H54 (cell line): ENCODE measurements around the gene TMEM255B.

Experiments
- DNase-seq: peaks from one replicate; pipeline ENCODE4 v3.0.0; 2011; ENCODE audit warnings: low spot score, mixed read lengths; ENCODE audit not compliant: insufficient read length
- FAIRE-seq: peaks from 3 replicates; lab custom pipeline; 2011; peaks lifted over from hg19 to GRCh38; lab: Jason Lieb, UNC
- POLR2A ChIP-seq: IDR thresholded peaks from 2 replicates; pipeline ENCODE4 v1.6.1; 2011; ENCODE audit warnings: low read depth, mild to moderate bottlenecking, low read length

TMEM255B gene

DNA sequence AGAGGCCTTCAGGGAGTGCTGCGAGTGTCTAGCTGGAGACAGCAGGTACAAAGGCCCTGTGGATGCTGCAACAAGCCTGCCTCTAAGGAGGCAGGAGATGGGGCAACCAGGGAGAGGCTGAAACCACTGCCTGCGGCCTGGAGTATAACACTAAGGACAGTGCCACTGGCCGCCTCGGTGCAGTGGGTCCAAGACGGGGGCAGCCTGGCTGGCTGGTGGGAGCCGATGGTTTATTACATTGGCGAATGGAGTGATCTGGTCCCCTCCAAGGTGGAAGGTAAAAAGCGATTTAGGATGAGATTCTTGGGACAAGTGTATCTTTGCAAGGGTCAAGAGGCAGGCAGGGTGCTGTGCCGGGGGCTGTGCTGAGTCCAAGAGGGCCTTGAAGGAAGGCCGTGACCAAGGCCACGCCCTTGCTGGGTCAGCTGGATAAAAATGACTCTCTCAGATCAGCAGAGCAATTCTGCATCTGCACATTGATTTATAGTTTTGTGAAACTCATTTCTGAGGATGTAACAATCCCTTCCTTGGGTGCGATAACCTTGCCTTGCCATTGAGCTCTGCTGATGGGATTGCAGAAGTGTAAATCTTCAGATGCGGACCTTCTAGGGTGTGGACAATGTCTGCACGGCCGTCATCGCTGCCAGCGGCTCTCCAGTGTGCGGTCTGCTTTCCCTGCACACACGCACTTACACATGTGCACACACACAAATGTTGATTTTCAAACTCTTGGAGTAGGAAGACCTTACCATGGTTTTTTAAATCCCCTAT, 6.0 kb downstream of the TMEM255B start:
- no peak for FAIRE-seq
- no peak for DNase-seq
- no peak for TF ChIP-seq POLR2A

DNA sequence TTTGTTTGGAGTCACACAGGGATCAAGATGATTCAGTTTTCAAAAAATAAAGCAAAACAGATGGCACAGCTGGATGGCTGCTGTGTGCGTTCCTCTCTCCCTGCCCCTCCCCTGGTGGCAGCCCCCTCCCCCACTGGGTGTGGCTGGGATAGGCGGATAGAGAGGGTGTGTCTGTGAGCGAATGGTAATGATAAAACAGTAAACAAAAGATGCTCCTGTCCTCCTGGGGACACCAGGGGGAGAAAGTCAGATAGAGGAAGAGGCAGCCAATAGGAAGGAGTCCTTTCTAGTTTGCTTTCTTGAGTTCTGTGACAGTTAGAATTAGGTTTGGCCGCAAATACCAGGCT, 6.5 kb downstream of the TMEM255B start:
- TF ChIP-seq POLR2A, result no peak
- DNase-seq, result no peak
- FAIRE-seq, result no peak

DNA sequence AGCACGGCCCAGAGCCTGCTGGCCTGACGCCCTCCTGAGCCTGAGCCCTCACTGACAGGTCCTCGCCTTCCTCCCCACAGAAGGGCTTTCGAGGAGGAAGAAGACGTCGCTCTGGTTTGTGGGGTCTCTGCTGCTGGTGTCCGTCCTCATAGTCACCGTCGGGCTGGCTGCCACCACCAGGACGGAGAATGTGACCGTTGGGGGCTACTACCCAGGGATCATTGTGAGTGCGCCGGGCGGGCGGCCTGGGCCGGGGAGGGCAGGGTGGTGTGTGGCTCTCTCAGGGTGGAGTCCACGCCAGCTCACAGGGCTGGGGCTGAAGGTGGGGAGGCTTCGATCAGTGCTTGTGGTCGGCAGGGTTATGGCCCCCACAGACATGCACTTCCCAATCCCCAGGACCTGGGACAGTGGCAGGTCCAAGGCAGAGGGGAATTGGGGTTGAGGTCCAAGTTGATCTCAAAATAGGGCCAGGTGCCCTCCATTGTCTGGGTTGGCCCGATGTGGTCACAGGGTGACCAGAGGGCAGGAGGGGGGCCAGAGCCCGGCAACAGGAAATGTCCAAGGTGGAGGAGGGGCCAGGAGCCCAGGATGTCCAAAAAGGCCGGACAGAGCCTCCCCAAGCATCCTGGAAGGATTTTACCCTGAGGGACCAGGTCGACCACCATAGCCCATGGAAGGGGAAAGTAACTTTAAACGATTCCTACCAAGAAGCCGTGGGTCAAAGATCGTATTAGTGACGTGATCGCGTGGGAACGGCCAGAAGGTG, 7.2 kb downstream of the TMEM255B start:
- FAIRE-seq, result no peak
- TF ChIP-seq POLR2A, result no peak
- DNase-seq, result no peak

DNA sequence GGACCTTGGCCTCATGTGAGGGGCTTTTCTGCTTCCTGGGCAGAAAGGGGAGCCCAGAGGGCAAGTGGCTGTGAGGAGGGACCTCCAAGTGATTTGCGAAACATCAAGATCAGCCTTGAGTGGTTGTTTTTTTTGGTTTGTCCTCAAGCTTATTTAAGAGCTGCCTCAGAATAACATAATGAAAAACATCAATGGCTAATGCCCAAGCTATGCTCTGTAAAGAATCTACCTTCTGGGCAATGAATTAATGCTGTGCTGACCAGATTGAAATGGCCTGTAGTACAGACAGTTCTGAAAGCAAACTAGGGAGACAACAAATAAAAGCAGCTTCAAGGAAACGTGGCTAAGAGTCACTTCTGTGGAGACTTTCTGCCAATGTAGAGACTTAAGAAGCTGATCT, 8.3 kb downstream of the TMEM255B start:
- DNase-seq (no peak), FAIRE-seq (no peak)
- TF ChIP-seq POLR2A, result no peak

DNA sequence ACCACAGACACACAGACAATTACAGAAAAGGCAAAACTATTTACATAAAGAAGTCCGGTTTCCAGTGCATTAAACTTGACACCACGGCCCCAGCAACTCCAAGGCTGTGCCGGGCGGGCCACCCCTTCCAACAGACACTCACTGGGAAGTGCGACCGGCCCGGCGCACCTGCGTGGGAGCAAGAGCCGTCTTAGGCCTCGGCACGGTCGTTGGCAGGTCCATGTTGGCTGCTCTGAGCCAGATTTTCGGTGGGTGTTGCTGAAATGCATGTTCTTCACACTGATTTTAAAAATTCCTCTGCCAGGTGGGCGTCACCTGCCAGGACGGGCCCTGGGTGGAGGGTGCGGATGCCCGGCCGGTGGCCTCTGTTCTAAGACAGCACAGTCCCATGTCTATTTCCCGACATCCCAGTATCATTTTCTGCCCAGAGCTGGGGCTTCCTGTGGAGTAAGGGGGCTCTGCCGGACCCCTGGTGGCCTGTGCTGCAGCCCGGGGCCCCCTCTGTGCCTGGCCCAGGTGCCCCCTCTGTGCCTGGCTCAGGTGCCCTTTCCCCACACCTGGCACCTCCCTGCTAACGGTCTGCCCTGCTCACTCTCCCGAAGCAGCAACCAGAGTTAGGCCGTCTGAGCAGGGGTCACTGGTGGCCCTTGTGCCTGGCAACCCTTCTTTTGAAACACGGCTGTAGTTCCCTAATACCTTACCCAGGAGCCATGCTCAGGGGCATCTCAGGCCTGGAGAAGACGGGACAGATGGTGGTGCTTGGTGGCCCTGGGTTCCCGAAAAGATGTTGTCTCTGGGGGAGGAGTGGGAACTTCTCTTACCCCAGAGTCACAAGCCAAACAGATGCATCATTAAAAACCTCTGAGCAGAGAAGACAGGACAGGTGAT, 9.2 kb downstream of the TMEM255B start:
- DNase-seq (no peak), FAIRE-seq (no peak)
- TF ChIP-seq POLR2A, result no peak

DNA sequence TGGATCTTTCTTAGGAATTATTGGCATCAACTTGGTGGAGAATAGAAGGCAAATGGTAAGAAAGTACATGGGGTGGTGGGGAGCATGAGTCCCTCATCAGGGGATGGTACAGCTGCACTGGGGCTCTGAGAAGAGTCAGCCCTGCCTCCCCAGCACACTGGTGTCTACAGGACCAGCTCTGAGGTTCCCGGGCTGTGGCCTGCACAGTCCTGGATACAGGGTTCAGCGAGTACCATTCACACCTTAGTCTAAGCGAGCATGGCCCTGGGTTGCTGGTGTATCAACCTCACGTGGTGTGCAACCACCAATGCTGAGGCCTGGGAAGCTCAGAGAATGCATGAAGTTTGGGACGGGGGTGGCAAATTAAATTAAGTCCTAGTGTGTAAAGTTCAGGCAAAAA, 10.1 kb downstream of the TMEM255B start:
- DNase-seq, result no peak
- no peak for FAIRE-seq
- TF ChIP-seq POLR2A, result no peak

DNA sequence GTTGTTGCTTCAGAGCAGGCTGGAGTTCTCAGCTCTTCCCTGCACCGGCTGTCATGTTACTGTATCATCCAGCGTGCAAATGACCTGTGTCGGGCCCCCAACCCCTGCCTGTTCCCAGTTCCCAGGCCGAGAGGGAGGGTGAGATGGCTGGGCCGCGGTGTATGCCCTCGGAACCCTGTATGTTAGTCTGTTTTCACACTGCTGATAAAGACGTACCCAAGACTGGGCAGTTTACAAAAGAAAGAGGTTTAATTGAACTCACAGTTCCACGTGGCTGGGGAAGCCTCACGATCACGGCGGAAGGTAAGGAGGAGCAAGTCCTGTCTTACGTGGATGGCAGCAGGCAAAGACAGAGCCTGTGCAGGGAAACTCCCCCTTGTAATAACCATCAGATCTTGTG, 10.9 kb downstream of the TMEM255B start:
- FAIRE-seq (no peak), DNase-seq (no peak)
- no peak for TF ChIP-seq POLR2A

DNA sequence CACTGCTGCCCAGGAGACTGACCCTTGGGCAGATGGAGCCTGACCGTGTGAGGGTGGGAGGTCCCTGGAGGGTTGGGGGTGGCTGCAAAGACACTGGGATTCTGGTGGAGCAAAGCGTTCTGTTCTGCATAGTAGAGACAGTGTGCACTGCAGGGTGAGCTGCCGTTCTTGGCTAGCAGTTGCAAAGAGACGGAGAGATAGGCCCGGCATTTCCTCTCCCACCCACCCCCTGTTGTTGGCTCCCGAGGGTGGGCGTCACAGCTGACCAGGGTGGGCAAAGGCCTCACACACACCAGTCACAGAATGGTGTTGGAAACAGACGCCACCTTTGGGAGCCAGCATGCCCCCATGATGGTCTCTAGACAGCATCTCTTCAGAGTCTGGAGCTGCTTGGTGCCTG, 11.4 kb downstream of the TMEM255B start:
- no peak for DNase-seq
- no peak for FAIRE-seq
- no peak for TF ChIP-seq POLR2A

DNA sequence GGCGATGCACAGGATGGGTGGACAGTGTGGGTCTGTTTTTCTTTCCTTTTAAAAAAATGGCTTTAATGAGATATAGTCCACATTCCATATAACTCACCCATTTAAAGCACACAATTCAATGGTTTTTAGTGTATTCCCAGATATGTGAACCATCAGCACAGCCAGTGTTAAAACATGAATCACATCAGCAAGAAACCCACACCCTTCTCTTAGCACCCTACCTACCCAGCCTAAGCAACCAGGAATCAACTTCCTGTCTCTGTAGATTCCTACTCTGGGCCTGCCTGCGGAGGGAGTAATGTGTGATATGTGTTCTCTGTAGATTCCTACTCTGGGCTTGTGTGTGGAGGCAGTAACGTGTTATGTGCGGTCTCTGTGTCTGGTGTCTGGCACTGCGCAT, 11.9 kb downstream of the TMEM255B start:
- FAIRE-seq, result no peak
- no peak for TF ChIP-seq POLR2A
- DNase-seq, result no peak

DNA sequence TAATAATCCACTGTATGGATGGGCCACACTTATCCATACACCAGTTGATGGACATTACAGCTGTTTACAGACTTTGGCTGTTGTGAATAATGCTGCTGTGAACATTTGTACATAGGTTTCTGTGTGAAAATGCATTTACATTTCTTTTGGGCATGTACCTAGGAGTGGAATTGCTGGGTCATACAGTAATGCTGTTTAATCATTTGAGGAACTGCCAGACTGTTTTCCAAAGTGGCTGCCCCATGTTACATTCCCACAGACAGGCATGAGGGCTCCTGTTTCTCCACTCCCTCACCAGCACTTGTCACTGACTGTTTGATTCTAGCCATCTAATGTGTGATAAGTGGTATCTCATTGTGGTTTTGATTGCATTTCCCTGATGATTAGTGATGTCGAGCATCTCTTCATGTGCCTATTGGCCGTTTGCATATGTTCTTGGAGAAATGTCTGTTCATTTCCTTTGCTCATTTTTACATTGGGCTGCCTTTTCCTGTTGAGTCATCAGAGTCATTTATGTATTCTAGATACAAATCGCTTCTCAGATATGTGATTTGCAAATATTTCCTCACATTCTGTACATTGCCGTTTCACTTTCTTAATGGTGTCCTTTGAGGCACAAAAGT, 12.8 kb downstream of the TMEM255B start:
- DNase-seq (no peak), FAIRE-seq (no peak)
- TF ChIP-seq POLR2A, result no peak

DNA sequence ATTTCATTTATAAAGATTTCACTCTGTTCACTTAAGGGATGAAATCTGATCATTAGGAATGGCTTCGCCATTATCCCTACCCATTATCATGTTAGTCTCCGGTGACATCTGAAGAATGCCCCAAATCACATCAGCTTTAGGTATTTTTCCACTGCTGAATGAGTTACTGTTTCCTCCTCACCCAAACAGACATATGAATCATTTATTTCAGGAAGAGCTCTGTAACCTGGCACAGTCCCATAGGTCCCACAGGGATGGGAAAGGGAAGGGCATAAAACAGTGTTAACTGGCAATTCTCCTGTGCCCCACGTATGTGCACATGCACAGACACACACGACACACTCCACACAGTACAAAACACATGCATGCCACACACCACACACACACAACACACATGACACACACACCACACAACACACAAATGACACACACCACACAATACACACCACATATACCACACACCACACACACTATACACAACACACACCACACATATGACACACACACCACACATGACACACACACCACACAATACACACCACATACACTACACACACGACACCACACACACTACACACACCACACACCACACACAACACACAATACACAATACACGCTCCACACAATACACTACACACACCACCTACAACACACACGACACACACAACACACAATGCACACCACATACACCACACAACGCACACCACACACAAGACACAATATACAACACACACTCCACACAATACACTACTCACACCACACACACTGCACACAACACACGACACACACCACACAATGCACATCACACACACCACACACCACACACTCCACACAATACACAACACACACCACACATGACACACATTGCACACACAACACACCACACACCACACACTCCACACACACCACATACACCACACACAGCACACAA, 15.4 kb downstream of the TMEM255B start:
- DNase-seq, result peak; percentile 48
- TF ChIP-seq POLR2A, result no peak
- peak; percentile 36 for FAIRE-seq

DNA sequence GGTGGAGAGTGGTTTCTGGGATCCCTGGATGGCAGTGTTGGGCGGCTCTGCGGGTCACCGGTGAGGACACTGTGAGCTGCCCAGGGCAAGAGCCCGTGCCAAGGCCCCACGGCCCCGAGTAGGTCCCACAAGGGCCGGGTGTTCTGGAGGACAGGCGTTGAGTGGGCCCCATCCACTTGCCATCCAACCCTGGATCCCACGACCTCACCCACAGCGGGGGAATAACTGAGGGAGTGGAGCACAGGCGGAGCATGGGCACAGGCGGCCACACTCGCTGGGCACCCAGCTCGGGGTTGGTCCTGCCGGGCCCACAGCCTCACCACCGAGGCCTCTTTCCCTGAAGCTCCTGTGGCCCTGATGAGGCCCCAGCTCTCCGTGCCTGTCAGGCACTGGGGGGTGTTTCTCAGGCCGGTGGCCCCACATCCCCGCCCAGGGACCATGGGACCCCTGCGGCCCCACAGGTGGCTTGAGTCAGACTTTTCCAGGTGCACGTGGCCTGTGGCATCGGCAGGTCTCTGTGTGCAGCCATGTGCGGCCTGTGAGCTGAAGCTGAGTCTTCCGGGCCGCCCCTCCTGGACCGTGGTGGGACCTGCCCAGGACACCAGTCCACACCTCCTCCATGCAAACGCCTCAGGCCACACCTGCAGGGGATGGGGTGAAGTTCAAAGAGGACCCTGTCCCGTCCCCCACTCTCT, 16.6 kb downstream of the TMEM255B start:
- DNase-seq (no peak), FAIRE-seq (no peak)
- no peak for TF ChIP-seq POLR2A
